Glomerular endothelial cell (primary cell): ENCODE data around the gene TMEM184A. TPM values are rescaled to one million over a fixed set of nuclear protein-coding genes. Genes with fewer than 3 reads are reported as not detected.

Source experiments
- DNase-seq: peaks from one replicate; pipeline ENCODE4 v3.0.0-alpha.2; 2011; ENCODE audit warnings: low read depth, low spot score; ENCODE audit errors: extremely low read depth
- total RNA-seq: library from RNA; depleted of rRNA; stranded (reverse); fragments of >200 nt; gene quantifications from 2 replicates; pipeline ENCODE4 v1.2.3, GENCODE V29; 2015

The TMEM184A gene
- total RNA-seq, 1 donor from 2014 or later: 0.64 TPM

DNA sequence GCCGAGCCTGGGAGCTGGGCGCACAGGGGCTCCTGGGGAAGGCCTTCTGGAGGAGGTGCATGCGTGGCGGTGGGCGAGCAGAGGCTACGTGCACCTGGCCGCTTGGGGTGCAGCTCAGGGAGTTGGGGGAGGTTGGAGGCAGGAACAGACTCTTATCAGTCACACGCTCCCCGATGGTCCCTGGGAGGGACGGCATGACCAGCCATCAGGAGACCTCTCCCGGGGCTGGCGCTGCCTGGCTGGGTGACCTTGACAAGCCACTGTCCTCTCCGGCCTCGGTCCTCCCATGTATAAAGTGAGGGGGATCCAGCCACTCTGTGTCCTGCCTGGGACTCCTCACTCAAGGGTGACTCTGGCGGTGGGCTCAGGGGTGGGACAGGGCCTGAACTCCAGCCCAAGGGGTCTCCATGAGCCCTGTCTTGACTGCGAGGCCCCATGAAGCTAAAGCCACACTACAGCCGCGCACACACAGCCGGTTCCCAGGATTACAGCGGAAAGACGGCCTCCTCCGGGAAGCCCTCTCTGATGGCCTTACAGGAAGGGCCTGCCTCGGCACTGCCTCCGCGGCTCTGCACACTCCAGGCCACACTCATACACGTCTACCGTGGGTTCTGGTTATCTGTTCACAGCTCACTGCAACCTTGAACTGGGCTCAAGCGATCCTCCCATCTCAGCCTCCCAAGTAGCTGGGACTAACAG, 2.3 kb downstream of the TMEM184A start:
- no peak for DNase-seq

DNA sequence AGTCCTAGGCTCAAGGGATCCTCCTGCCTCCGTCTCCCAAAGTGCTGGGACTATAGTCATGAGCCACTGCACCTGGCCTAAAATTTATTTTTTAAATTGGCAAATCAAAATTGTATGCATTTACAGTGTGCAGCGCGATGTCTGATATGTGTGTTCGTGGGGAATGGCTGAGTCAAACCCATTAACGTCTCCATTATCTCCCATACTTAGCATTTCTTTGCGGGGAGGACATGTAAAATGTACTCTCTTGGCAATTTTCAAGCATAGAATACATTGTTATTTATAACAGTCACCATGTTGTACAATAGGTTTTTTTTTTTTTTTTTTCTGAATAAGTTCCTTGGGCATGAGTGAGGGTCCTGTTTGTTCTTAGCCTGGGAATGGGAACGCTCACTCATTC, 3.8 kb downstream of the TMEM184A start:
- no peak for DNase-seq

DNA sequence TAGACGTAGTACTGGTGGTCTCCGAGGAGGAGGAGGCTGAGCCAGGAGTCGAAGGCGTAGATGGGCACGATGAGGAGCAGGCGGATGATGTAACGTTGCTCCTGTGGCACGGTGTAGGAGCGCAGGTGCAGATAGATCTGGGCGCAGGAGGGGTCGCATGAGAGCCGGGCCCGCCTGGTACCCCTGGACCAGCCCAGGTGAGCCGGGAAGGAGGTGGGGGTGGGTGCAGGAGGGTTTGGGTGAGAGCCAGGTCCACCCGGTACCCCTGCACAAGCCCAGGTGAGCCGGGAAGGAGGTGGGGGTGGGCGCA, 5.2 kb downstream of the TMEM184A start:
- DNase-seq: no peak

DNA sequence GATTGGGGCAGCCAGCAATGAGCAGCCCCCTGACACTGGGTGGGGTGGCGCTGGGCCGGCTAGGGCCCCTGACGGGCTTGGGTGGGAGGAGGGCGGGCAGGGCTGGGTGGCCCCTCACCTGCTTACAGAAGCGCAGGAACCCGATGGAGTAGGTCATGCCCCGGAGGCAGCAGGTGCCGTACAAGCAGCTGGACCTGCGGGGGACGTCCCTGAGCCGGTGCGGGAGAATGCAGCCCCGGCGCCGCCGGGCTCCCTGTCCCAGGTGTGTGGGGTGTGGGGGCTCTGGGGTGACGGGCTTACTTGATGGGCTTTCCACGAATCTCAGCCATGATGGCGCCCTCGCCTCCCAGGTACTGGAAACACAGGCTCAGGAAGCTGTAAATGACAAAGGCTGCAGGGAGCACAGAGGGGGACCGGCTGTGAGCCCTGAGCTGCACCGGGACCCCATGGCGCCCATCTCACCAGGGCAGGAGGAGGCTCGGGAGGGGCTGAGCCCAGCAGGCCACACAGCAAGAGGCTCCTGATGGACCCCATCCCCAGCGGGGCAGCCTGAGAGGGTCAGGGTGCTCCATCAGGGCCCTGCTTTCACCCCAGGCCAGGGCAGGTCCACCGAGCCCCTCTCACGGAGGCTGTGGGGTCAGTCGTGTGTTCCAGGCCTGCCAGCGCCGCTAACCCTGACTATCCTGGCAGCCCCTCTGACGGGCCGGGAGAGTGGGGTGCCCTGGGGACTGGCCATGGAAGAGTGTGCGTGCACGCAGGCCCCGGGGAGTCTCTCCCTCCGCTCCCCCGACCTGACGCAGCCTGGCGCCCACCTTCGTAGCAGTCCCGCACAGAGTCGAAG, 5.8 kb downstream of the TMEM184A start:
- no peak for DNase-seq

DNA sequence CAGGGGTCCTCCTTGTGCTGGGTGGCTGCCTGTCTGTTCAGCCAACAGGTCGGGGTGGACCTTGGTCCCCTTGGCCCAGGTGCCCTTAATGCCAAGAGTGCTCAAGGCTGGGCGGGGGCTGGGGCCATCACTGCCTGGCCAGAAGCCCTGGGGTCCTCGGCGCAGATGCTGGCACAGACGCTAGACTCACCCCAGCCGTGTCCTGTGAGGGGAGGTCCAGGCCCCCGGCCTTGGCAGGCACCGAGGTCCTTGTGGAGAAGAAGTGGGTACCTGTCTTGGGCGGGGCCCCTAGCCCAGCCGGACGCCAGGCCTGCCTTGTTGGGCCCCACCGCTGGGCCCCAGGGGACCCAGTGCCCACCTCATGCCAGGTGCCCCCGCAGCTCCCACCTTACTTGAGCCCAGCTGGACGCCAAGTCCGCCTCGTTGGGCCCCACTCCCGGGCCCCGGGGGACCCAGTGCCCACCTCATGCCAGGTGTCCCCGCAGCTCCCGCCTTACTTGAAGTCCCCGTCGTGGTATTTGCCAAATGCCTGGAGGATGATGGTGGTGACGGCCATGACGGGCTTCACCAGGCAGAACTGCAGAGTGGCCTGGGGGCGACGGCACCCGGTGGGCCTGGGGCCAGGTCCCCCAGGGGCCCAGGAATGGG, 6.5 kb downstream of the TMEM184A start:
- no peak for DNase-seq

DNA sequence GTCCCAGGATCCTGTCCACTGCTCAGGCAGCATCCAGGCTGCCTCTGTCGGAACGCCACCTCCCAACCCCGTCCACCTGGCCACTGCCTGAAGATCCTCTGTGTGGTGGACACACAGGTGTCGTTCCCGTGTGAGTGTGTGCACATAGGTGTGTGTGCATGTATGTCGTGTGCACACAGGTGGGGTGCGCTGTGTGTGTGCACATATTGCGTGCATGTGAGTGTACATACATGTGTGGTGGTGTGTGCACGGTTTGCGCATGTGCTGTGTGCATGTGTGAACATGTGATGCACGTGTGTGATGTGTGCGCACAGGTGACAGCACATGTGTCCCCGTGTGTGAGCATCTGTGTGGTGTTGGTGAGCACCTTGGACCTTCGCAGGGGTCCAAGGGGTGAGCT, 7.1 kb downstream of the TMEM184A start:
- no peak for DNase-seq

DNA sequence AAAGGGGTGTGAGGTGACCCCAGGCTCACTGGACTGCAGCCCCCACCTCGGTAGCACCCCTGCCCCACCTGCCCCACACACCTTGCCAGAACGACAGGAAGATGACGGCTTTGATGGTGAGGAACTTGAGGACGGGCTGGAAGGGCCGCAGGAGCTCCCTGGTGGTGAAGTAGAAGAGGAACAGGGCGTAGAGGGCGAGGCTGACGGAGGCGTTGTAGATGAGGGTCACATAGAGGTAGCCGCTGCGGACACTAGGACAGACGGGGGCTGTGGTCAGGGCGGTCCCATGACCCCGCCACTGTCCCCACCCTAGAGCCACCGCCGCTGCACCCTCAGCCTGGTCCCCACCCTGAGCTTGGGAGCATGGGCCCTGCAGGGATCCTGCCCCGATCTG, 7.6 kb downstream of the TMEM184A start:
- DNase-seq: no peak

DNA sequence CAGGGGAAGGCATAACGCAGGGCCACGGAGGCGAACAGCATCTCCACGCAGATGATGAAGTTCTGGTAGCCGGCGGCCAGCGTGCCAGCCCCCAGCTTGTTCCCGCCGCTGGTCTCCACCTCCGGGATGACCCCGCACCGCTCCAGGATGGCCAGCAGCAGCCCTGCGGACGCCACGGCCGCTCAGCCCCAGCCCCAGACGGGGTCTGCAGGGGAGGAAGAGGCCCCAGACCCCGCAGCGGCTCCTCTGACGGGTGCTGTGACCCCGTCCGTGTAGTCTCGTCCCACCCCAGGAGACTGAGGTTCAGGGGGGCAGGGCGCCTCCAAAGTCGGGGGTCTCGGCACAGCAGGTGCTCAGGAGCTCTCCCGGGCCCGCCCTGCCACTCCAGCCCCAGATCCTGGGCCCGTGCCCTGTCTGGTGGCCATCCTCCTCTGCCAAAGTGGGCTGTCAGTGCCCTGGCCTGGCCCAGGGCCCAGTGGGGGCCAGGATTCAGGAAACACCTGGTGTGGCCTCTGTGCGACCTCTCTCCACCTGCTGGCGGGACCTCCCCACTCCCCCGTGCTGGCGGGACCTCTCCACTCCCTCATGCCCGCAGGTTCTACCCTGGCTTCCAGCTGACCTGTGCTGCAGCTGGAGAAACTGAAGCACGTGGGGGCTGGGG, 8.1 kb downstream of the TMEM184A start:
- DNase-seq: no peak

DNA sequence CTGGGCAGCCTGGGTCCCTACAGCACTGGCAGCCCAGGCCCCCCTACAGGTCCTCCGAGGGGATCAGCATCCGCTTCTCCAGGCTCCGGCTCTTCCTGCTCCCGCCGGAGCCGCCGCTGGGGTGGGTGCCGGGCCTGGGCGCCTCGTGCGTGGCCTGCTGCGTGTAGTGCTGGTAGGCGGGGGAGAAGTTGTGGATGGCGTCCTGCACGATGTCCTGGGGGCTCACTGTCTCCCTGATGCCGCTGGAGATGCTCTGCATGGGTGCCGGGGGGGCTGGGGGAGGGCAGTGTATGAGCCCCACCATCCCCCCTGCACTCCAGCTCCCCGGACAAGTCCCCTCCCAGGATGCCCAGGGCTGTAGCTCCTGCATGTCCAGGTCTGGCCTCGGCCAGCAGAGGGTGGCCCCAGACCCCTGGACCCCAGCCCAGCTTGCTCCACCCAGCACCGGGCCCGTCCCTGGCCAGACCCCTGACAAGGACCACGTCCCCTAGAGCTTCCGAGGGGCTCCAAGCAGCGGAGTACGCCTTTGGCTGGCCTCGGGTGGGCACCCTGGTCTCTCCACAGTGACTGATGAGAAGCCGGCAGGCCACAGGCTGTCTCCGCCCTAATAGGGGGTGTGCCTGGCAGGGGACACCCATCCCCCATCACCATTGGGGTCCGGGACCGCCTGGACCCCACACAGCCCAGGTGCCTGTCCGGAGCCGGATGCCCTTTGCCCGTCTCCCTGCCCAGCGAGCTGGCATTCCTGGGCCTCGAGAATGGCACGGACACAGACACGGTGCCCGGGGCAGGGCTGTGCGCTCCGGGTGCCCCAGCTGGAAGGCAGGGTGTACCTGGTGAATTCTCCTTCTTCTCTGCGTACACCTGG, 8.9 kb downstream of the TMEM184A start:
- no peak for DNase-seq

DNA sequence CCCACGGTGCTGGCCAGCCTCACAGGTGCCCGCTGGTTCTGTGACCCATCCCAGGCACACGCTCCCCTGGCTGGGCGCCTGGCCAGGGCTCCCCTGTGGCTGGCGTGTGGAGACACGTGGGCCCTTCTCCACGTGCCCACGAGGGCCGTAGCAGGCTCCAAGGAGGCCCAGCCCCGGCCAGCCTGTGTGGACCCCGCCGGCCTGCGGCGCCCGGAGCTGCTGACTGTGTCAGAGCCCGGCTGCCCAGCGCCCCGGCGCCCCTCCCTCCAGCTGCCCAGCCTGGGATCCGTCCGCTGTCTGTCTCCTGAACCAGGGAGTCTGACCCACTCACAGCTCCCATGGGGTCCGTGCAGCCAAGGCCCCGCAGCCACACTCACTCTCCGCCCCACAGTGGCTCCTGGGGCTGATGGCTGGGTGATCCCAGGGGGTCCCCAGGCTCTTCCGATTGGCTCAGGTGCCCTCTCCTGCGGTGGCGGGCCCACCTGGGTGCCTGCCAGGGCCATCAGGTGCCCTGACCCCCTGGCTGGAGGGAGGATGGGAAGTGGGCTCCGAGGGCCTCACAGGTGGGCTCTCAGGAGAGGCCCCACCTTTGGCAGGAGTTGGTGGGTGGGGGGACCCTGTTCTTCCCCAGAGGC, 9.6 kb downstream of the TMEM184A start:
- DNase-seq: no peak

DNA sequence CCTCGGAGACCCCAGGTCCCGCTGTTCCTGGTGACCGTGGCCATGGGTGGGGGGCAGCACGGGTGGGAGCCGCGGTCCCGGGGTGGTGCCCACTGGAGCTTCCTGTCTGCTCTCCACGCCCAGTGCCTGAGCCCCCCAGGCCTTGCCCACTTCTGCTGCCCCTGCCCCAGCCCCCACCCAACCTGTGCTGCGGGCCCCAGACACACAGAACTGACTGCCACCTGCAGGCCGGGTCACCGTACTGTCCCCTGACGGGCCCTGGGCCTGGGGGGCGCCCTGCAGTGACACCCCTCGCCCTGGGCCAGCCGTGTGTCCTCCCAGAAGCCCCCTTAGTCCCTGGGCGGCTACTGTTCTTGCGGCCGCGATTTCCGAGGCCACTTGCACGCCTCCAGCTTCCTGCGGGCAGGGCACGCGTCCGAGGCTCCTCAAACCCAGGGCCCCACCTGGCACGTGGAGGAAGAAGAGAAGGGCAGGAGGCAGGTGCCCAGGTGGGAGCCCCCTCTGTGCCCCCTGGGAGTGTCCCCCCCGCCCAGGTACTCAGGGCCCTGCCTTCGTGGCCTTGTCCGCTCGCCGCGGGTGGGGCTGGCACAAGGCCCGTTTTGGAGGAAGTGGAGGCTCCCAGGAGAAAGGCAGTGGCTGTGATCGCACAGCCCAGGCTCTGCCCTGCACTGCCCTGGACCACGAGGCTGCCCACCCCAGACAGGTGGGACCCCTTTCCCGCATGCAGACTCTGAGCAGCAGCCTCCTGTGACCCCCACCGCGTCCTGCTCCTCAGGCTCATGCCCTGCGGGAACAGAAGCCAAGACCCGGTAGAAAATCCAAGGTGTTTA, 10.4 kb downstream of the TMEM184A start:
- no peak for DNase-seq

DNA sequence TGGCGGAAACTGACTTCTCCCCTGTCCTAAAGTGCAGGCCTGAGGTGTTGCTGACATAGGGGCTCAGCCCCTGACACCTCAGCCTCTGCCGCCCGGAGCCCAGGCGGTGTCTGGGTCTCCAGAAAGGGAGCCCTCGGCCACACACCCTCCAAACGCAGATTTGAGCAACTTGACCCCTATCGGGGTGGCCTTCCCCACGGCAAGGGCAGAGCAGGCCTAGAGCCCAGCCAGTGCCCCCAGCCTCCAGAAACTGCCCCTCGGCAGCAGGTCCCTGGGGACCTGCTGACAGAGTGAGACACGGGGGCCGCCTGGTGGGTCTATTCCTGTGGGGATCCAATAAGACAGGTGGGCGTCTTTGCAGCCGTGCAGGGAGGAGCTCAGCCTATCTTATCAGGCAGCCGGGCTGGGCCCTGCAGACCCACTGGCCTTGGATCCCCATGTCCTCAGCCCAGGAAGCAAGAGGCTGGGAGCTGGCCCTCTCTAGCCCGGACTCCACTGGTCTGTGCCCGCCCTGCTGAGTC, 11.0 kb downstream of the TMEM184A start:
- no peak for DNase-seq

DNA sequence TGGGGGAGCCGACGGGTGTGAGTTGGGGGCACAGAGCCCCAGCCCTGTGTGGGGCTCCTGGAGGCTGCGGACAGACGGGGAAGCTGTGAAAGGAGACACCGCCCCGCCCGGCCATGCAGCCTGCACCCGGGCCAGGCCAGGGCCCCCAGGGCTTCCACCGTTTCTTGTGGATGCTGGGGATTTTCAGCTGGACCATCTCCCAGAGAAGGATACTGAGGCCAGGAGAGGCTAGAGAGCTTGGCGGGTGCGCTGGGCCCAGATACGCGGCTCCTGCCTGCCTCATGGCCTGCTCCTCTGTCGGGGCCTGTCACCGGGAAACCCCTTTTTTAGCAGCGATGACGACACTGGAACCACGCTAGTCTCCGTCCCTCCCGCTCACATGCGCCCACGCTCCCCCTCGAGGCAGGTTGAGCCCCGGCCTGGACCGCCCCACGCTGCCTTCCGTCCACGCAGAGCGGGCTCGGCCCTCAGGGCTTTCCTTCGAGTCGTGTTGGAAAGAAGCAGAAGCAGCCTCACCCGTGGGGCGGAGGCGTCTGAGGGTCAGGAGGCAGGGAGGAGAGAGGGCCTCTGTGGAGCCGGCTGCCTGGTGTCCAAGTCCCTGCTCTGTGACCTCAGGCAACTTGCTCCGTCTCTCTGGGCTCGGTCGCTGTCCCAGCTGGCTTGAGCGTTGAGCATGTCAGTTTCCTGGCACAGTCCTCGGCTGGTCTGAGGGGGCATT, 11.7 kb downstream of the TMEM184A start:
- no peak for DNase-seq

DNA sequence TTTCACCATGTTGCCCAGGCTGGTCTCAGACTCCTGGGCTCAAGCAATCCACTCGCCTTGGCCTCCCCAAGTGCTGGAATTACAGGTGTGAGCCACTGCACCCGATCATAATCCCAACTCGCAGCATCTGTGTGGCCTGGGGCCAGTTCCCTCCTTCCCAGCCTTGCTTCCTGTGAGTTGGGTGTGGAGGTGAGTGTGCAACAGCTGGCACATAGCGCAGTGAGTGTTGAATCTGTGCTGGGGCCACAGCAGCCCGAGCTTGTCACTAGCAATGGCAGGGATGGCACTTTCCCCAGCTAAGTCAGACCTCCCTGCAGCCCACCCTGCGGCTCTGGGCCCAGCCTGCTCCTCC, 12.2 kb downstream of the TMEM184A start:
- DNase-seq: no peak

DNA sequence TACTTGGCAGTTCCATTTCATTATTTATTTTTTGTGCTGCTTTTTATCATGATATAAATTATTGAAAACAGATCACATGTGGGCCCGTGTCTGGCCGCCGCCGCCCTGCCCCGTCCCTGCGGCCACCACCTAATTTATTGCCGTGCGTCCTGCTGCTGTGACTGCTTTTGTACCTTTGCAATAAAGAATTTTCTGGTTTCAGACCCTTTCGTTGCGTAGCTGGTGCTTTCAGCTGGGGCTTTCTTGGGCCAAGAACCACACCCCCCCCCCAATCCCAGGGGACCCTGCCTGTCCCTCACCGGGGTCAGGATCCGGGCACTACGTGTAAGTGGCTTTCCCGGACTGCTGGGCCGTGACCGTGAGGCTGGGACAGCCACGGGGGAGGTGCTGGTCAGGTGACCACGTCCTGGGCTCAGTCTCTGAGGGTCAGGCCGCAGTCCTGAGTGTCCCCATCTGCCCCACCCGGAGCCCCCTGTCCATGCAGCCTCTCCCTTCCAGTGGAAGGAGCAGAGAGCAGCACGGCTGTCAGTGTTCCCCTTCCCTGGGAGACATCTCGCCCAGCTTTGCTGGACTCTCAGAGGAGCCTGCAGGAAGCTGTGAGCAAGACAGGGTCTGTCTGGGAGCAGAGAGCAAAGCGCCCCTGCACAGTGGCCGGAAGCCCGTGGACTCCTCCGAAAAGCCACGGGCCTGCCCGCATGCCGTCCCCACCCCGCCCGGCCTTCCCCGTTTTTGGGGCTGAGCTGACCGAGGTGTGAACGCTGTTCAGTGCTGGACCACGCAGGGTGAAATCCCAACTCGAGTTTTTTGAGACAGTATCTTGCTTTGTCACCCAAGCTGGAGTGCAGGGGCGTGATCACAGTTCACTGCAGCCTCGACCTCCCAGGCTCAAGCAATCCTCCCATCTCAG, 12.9 kb downstream of the TMEM184A start:
- DNase-seq: no peak

DNA sequence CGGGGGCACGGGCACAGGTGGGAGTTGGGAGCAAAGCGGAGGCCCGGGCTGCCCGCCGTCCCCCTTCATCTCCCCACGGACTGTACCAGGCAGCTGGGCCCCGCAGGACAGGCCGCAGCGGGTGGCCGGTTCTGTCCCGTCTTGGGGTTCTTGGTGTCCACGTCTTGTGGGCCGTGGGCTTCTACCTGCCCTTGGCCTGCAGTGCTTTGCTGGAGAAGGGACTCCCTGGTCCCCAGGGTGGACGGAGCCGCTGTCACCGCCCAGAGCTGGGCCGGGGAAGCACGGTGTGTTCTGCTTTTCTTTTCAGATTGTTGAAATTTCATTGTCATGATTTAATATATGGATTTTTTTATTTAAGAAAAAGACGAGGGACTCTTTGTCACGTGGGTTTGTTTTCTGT, 13.7 kb downstream of the TMEM184A start:
- no peak for DNase-seq

DNA sequence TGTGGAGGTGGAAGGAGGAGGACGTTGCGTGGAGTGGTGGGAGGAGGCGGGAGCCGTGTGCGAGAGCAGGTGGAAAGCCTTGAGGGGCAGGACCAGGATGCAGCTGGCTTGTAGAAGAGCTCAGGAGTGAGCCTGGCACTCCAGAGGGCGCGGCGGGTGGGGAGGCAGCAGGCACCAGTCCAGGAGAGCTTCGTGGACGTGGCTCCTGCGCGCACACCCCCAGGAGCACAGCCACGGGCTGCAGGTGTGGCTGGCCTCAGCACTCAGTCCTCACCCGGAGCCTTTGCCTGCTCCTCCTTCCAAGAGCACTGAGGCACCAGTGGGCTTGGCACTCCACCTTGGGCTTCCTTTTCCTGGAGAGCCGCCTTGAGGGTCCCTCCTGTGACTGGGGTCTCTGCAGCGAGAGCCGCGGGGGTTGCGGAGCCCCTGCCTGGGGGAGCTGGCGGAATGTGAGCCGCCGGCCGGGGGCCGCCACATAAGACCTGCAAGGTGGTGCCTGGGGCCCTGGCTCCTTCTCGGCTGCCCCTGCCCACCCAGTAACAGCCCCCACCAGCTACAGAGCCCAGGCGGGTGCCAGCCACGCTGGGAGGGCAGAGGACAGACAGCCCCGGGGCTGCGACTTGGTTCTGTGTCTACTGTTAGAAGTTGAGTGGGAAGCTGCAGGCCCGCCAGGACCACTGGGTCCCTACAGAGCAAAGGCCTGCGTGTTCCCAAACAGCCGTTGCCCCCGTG, 14.4 kb downstream of the TMEM184A start:
- DNase-seq: no peak
